GM23338 (cell line): ENCODE results near the gene NEU4. TPM values are rescaled to one million over a fixed set of nuclear protein-coding genes. Genes with fewer than 3 reads are reported as not detected.

Source experiments
- ATAC-seq: fragments of 200-7000 bp; cut with Tn5 transposase; 3 replicates; pipeline ENCODE4 v1.9.1; 2020
- DNase-seq: peaks from one replicate; pipeline ENCODE4 v3.0.0-alpha.2; 2015; ENCODE audit warnings: low spot score
- H2AFZ ChIP-seq: fragments of 200-600 bp; sonication (generic); 2 replicates; pipeline ENCODE4 v1.8.0; 2016; ENCODE audit warnings: antibody characterized with exemption, mild to moderate bottlenecking, moderate library complexity
- H3F3A ChIP-seq: fragments of 200-600 bp; sonication (generic); replicated peaks from 2 replicates; pipeline ENCODE4 v1.8.0; 2017; ENCODE audit warnings: antibody characterized with exemption, mixed run types, low read depth
- H3K27ac ChIP-seq: fragments of 200-600 bp; sonication (generic); 2 replicates; pipeline ENCODE4 v1.6.1; 2016; ENCODE audit warnings: low read depth
- H3K27me3 ChIP-seq: fragments of 200-600 bp; sonication (generic); 2 replicates; pipeline ENCODE4 v1.8.0; 2016; ENCODE audit warnings: mild to moderate bottlenecking, mixed run types, moderate library complexity; ENCODE audit not compliant: insufficient read depth
- H3K36me3 ChIP-seq: fragments of 200-600 bp; sonication (generic); 2 replicates; pipeline ENCODE4 v1.8.0; 2016; ENCODE audit warnings: mild to moderate bottlenecking; ENCODE audit not compliant: insufficient read depth
- H3K4me1 ChIP-seq: fragments of 200-600 bp; sonication (generic); 2 replicates; pipeline ENCODE4 v1.8.0; 2016; ENCODE audit warnings: mild to moderate bottlenecking, moderate library complexity; ENCODE audit not compliant: insufficient read depth
- H3K4me2 ChIP-seq: fragments of 200-600 bp; sonication (generic); 2 replicates; pipeline ENCODE4 v1.7.1; 2017; ENCODE audit warnings: mixed run types
- H3K4me3 ChIP-seq: fragments of 200-600 bp; sonication (generic); 2 replicates; pipeline ENCODE4 v1.6.1; 2016; ENCODE audit warnings: mixed run types
- H3K79me2 ChIP-seq: fragments of 200-600 bp; sonication (generic); replicated peaks from 2 replicates; pipeline ENCODE4 v1.8.0; 2017; ENCODE audit warnings: mild to moderate bottlenecking; ENCODE audit not compliant: insufficient read depth
- H3K9me2 ChIP-seq: fragments of 200-600 bp; sonication (generic); 2 replicates; pipeline ENCODE4 v1.8.0; 2017; ENCODE audit not compliant: insufficient read depth
- H4K20me1 ChIP-seq: fragments of 200-600 bp; sonication (generic); replicated peaks from 2 replicates; pipeline ENCODE4 v1.8.0; 2017; ENCODE audit warnings: mild to moderate bottlenecking; ENCODE audit not compliant: insufficient read depth
- H3K27ac Mint-ChIP-seq: 2 replicates; pipeline ENCODE4 v1.8.0; 2020; ENCODE audit warnings: inconsistent platforms, mild to moderate bottlenecking, moderate library complexity, mixed read lengths
- H3K27me3 Mint-ChIP-seq: 3 replicates; pipeline ENCODE4 v1.8.0; 2022; ENCODE audit warnings: low read depth, mild to moderate bottlenecking, moderate library complexity, mixed read lengths, inconsistent platforms; ENCODE audit not compliant: insufficient read depth, poor library complexity
- H3K36me3 Mint-ChIP-seq: 3 replicates; pipeline ENCODE4 v1.8.0; 2021; ENCODE audit warnings: low read depth, mild to moderate bottlenecking, inconsistent platforms, moderate library complexity, mixed read lengths
- H3K4me1 Mint-ChIP-seq: 3 replicates; pipeline ENCODE4 v1.8.0; 2020; ENCODE audit warnings: mild to moderate bottlenecking, inconsistent platforms, mixed read lengths
- H3K4me3 Mint-ChIP-seq: 3 replicates; pipeline ENCODE4 v1.8.0; 2021; ENCODE audit warnings: moderate library complexity, mild to moderate bottlenecking, inconsistent platforms, mixed read lengths
- H3K9me3 Mint-ChIP-seq: 3 replicates; pipeline ENCODE4 v1.8.0; 2020; ENCODE audit warnings: moderate library complexity, mild to moderate bottlenecking, inconsistent platforms, mixed read lengths
- EZH2 ChIP-seq: fragments of 200-600 bp; sonication (generic); IDR thresholded peaks from one replicate; pipeline ENCODE4 v1.8.0; 2017; ENCODE audit warnings: antibody characterized with exemption, mild to moderate bottlenecking, low read depth; ENCODE audit not compliant: unreplicated experiment
- JUNB ChIP-seq: IDR thresholded peaks from one replicate; pipeline ENCODE4 v1.6.1; 2016; ENCODE audit warnings: antibody characterized with exemption; ENCODE audit not compliant: unreplicated experiment
- STAT1 ChIP-seq: IDR thresholded peaks from one replicate; pipeline ENCODE4 v1.6.1; 2016; ENCODE audit warnings: antibody characterized with exemption; ENCODE audit not compliant: unreplicated experiment
- ZNF114 ChIP-seq: fragments of 250-450 bp; sonication (Bioruptor Pico); IDR thresholded peaks from 2 replicates; pipeline ENCODE4 v1.5.0; 2020; ENCODE audit warnings: mild to moderate bottlenecking, moderate library complexity
- polyA plus RNA-seq: library from polyadenylated mRNA; unstranded; fragments of >200 nt; fragmentation: Nextera tagmentation; extraction: Ambion mirVana; gene quantifications from 2 replicates; pipeline ENCODE4 v1.2.1, GENCODE V29; 2016
- total RNA-seq: library from RNA; depleted of rRNA; stranded (reverse); fragments of >200 nt; shearing (Covaris generic); gene quantifications from 2 replicates; pipeline ENCODE4 v1.2.3, GENCODE V29; 2014
- TF ChIP-seq, protein P1 (sequence below): fragments of 250-450 bp; sonication (Bioruptor Pico); IDR thresholded peaks from 2 replicates; pipeline ENCODE4 v1.5.0; 2020; ENCODE audit warnings: mild to moderate bottlenecking, moderate library complexity

NEU4 gene
- total and polyA plus RNA-seq, 2 experiments from 2014 or later = 0.29 to 1.2 TPM

DNA sequence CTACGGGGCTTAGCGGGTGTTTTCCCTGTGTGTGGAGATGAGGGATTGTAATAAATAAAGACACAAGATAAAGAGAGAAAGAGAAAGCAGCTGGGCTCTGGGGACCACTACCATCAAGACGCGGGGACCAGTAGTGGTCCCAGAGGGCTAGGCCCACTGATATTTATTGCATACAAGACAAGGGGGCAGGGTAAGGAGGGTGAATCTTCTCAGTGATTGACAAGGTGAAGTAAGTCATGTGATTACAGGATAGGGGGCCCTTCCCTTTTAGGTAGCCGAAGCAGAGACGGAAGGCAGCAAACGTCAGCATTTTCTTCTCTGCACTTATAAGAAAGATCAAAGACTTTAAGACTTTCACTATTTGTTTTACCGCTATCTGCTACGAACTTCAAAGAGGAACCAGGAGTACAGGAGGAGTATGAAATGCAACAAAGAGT, 36.9 kb upstream of the NEU4 start (continued):
- TF ChIP-seq, protein P1, sequence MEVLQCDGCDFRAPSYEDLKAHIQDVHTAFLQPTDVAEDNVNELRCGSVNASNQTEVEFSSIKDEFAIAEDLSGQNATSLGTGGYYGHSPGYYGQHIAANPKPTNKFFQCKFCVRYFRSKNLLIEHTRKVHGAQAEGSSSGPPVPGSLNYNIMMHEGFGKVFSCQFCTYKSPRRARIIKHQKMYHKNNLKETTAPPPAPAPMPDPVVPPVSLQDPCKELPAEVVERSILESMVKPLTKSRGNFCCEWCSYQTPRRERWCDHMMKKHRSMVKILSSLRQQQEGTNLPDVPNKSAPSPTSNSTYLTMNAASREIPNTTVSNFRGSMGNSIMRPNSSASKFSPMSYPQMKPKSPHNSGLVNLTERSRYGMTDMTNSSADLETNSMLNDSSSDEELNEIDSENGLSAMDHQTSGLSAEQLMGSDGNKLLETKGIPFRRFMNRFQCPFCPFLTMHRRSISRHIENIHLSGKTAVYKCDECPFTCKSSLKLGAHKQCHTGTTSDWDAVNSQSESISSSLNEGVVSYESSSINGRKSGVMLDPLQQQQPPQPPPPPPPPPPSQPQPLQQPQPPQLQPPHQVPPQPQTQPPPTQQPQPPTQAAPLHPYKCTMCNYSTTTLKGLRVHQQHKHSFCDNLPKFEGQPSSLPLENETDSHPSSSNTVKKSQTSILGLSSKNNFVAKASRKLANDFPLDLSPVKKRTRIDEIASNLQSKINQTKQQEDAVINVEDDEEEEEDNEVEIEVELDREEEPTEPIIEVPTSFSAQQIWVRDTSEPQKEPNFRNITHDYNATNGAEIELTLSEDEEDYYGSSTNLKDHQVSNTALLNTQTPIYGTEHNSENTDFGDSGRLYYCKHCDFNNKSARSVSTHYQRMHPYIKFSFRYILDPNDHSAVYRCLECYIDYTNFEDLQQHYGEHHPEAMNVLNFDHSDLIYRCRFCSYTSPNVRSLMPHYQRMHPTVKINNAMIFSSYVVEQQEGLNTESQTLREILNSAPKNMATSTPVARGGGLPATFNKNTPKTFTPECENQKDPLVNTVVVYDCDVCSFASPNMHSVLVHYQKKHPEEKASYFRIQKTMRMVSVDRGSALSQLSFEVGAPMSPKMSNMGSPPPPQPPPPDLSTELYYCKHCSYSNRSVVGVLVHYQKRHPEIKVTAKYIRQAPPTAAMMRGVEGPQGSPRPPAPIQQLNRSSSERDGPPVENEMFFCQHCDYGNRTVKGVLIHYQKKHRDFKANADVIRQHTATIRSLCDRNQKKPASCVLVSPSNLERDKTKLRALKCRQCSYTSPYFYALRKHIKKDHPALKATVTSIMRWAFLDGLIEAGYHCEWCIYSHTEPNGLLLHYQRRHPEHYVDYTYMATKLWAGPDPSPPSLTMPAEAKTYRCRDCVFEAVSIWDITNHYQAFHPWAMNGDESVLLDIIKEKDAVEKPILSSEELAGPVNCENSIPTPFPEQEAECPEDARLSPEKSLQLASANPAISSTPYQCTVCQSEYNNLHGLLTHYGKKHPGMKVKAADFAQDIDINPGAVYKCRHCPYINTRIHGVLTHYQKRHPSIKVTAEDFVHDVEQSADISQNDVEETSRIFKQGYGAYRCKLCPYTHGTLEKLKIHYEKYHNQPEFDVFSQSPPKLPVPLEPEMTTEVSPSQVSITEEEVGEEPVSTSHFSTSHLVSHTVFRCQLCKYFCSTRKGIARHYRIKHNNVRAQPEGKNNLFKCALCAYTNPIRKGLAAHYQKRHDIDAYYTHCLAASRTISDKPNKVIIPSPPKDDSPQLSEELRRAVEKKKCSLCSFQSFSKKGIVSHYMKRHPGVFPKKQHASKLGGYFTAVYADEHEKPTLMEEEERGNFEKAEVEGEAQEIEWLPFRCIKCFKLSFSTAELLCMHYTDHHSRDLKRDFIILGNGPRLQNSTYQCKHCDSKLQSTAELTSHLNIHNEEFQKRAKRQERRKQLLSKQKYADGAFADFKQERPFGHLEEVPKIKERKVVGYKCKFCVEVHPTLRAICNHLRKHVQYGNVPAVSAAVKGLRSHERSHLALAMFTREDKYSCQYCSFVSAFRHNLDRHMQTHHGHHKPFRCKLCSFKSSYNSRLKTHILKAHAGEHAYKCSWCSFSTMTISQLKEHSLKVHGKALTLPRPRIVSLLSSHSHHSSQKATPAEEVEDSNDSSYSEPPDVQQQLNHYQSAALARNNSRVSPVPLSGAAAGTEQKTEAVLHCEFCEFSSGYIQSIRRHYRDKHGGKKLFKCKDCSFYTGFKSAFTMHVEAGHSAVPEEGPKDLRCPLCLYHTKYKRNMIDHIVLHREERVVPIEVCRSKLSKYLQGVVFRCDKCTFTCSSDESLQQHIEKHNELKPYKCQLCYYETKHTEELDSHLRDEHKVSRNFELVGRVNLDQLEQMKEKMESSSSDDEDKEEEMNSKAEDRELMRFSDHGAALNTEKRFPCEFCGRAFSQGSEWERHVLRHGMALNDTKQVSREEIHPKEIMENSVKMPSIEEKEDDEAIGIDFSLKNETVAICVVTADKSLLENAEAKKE (CRISPR knock-in tag) = no peak
- TF ChIP-seq ZNF114 (CRISPR knock-in tag) (no peak), EZH2 (no peak), STAT1 (no peak)

DNA sequence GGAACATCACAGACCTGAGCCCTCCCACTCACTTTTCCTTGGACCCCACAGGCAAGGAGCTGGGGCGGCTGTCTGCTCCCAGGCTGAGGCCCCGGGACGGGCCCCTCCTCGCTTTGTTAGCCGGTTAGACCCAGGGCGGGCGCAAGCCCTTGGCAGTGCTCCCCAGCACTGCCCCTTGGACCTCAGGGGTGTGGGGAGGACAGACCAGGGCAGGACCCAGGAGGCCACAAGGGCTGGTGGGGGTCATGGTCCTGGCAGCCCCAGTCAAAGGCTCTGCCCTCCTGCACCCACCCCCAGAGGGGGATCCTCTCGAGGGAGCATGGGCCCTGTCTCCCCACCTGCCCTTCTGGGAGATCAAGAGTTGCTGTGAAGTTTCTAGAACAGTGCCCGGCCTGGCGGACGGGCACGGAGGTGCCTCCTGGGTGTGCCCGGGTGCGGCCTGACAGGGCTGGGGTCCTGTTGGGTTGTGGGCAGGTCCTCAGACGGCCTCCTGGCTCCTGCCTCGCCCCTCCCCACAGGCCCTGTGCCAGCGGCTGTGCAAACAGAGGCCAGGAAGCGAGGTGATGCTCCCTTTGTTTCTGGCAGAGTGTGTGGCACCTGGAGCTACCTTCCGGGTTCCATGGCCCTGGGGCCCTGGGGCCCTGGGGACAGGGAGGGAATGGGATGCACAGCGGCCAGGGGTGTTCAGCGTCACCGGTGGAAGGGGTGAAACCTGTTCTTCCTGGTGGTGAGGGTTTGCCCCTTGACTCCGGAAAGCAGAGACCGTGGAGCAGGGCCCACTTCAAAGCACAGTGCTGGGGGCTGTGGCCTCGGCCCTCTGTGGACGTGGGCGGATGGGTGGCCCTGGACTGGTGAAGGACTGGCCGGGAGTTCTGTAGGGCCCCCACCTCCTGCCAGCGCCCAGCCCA, 35.2 kb upstream of the NEU4 start:
- Histone ChIP-seq H3K4me1 (peaks cover 6% of the 10 kb centered on the region; the same call in 1 of the 2 replicates), H2AFZ (no peak overlapping the region), H3K27me3 (no peaks in the 10 kb centered on the region), H3K9me2 (no peaks in the 10 kb centered on the region), H3F3A (no peaks in the 10 kb centered on the region), H3K79me2 (no peaks in the 10 kb centered on the region), H3K36me3 (no peaks in the 10 kb centered on the region), H3K4me3 (no peak overlapping the region), H3K4me2 (no peak overlapping the region), H3K27ac (no peak overlapping the region), H4K20me1 (no peaks in the 10 kb centered on the region)
- DNase-seq = no peak
- peaks cover 3% of the 10 kb centered on the region for H3K36me3 Mint-ChIP-seq
- no peak overlapping the region for H3K4me3 Mint-ChIP-seq
- H3K4me1 Mint-ChIP-seq = peaks cover 27% of the 10 kb centered on the region
- peaks cover 11% of the 10 kb centered on the region for H3K27me3 Mint-ChIP-seq
- peaks cover 7% of the 10 kb centered on the region; the same call in 2 of the 3 replicates for H3K9me3 Mint-ChIP-seq
- ATAC-seq = no peak
- H3K27ac Mint-ChIP-seq = no peak overlapping the region
- no peak for TF ChIP-seq JUNB
